Suprapubic skin (tissue), 4 donors: ENCODE measurements around the gene NHEJ1. TPM values are rescaled to one million over a fixed set of nuclear protein-coding genes. Genes with fewer than 3 reads are reported as not detected.
A peak's percentile ranks its signal among the peaks of the same experiment; 100 is the strongest.

Experiments used
- DNase-seq, 2 donors: peaks; one replicate each; pipeline ENCODE4 v3.0.0-alpha.2; 2019; ENCODE audit warnings: low spot score in 2 of 2
- H3K27ac ChIP-seq: fragments of 200-600 bp; sonication (generic); one replicate; pipeline ENCODE4 v1.5.1; 2019
- H3K27me3 ChIP-seq: fragments of 200-600 bp; sonication (generic); one replicate; pipeline ENCODE4 v1.5.1; 2019
- H3K36me3 ChIP-seq: fragments of 200-600 bp; sonication (generic); one replicate; pipeline ENCODE4 v1.5.1; 2019
- H3K4me1 ChIP-seq: fragments of 200-600 bp; sonication (generic); one replicate; pipeline ENCODE4 v1.5.1; 2019
- H3K4me3 ChIP-seq: fragments of 200-600 bp; sonication (generic); one replicate; pipeline ENCODE4 v1.5.1; 2019; ENCODE audit warnings: mild to moderate bottlenecking
- H3K9me3 ChIP-seq: fragments of 200-600 bp; sonication (generic); one replicate; pipeline ENCODE4 v1.5.1; 2019
- EP300 ChIP-seq: sonication (generic); formaldehyde crosslinking; IDR thresholded peaks from one replicate; pipeline ENCODE4 v1.6.1; 2017; ENCODE audit warnings: antibody characterized with exemption
- POLR2A ChIP-seq, 2 donors: fragments of 450-650 bp; IDR thresholded peaks; one replicate each; pipeline ENCODE4 v1.6.1; 2017; ENCODE audit warnings: antibody characterized with exemption in 2 of 2, mild to moderate bottlenecking in 2 of 2, moderate library complexity in 2 of 2
- POLR2AphosphoS5 ChIP-seq, 3 donors: sonication (generic); formaldehyde crosslinking; IDR thresholded peaks; one replicate each; pipeline ENCODE4 v1.6.1; 2017; ENCODE audit warnings: antibody characterized with exemption in 3 of 3
- WGBS: methylation state at CpG from one replicate; pipeline ENCODE4 v1.1.5; 2018; 5-methylcytosine and 5-hydroxymethylcytosine counted together
- total RNA-seq, 4 donors: library from RNA; depleted of rRNA; stranded (reverse); fragments of >200 nt; gene quantifications; one replicate each; pipeline ENCODE4 v1.1.0, GENCODE V29; 2016
- TF ChIP-seq, protein P1 (sequence below), 2 donors: fragments of 200-600 bp in 1 of 2; fragments of 450-650 bp in 1 of 2; sonication (generic) in 1 of 2; IDR thresholded peaks; one replicate each; pipeline ENCODE4 v1.5.1; 2016 to 2019; ENCODE audit warnings: antibody characterized with exemption in 2 of 2, mild to moderate bottlenecking in 1 of 2, moderate library complexity in 1 of 2

Gene NHEJ1
- total RNA-seq, 4 donors from 2014 or later, result 15.7 to 19.2 (median 18.3) TPM

DNA sequence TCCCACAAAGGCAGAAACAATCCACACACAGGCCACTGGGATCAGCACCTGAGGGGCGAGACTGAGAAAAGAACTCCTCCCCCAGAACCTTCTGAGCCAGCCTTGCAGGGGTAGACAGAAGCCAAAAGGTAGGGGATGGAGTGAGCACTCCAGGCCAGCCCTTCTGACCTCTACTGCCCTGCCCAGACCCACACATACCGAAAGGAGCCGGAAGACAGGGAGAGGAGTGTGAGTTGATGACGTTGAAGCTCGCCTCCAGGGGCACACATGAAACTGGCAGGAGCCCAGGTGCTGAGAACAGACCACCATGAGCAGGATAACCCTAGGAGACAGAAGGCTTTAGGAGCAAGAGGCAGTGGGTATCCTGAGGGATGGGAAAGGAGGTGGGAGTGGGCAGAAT is 7.4 kb upstream of the NHEJ1 start:
- no peak overlapping the region for H3K4me3 ChIP-seq
- DNase-seq, result no peak
- H3K27me3 ChIP-seq, result no peaks in the 10 kb centered on the region
- TF ChIP-seq, protein P1, sequence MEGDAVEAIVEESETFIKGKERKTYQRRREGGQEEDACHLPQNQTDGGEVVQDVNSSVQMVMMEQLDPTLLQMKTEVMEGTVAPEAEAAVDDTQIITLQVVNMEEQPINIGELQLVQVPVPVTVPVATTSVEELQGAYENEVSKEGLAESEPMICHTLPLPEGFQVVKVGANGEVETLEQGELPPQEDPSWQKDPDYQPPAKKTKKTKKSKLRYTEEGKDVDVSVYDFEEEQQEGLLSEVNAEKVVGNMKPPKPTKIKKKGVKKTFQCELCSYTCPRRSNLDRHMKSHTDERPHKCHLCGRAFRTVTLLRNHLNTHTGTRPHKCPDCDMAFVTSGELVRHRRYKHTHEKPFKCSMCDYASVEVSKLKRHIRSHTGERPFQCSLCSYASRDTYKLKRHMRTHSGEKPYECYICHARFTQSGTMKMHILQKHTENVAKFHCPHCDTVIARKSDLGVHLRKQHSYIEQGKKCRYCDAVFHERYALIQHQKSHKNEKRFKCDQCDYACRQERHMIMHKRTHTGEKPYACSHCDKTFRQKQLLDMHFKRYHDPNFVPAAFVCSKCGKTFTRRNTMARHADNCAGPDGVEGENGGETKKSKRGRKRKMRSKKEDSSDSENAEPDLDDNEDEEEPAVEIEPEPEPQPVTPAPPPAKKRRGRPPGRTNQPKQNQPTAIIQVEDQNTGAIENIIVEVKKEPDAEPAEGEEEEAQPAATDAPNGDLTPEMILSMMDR (IDR thresholded peaks at IDR 0.05), result no peak
- TF ChIP-seq POLR2A (IDR thresholded peaks at IDR 0.05), result no peak
- no peak for TF ChIP-seq EP300
- no peak for TF ChIP-seq POLR2AphosphoS5 (IDR thresholded peaks at IDR 0.05)
- WGBS, result 72% methylated on average over 5 of the region's 5 CpGs
- H3K9me3 ChIP-seq, result no peaks in the 10 kb centered on the region
- H3K36me3 ChIP-seq, result peaks cover 12% of the 10 kb centered on the region
- no peak overlapping the region for H3K27ac ChIP-seq
- H3K4me1 ChIP-seq, result peaks cover 11% of the 10 kb centered on the region

DNA sequence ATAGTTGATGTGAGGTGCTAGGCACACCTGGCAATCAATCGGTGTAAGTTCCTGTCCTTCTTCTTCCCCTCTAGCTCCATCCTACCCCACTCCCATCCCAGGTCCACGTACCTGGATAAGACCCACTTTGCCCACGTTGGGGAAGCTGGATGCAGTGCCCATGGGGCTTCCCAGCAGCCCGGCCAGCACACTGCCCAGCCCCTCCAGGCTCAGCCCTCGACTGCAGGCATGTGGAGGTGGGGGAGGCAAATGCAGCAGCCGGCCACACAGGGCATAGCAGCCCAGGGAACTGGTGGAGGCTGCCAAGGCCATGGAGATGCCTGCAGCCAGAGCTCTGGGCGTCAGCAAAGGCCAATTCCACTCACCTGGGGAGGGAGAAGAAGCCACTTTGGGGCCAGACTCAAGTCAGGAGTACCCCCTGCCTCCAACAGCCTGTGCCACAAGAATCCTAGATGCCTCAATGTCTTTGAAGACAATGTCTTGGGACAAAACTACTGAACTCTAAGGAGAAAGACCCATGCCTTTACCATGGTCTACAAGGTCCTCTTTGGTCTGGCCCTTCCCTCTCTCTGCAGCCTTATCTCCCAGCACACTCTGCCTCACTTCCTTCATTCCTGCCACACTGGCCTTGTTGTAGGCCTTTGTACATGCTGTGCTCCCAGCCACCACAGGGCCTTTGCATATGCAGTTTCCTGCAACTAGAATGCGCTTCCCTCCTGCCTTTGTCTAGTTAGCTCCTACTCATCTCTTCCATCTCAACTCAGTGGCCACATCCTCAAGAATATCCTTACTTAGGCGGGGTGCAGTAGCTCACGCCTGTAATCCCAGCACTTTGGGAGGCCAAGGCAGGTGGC is 4.7 kb upstream of the NHEJ1 start:
- no peak for DNase-seq
- TF ChIP-seq EP300, result no peak
- no peak for TF ChIP-seq POLR2AphosphoS5 (IDR thresholded peaks at IDR 0.05)
- no peak for TF ChIP-seq POLR2A (IDR thresholded peaks at IDR 0.05)
- TF ChIP-seq, protein P1 (IDR thresholded peaks at IDR 0.05), result no peak
- WGBS, result 88% methylated on average over 9 of the region's 10 CpGs

DNA sequence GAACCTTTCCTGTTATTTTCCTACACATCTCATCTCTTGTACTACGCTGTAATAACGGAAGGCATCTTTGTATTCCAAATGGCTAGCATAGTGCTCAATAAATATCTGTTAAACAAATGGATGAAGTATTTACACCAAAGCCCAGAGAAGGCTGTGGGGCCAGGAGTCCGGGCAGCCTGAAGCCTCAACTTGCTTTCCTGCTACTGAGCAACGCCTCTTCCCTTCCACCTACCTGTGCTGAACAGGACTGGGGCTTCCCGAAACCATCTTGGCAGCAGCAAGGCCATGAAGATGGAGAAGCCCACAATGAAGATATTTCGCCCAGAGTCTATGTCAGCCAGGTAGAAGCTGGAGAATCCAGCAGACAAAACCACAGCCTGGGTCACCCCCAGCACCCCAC is 2.5 kb upstream of the NHEJ1 start:
- Histone ChIP-seq H3K4me3 (no peak overlapping the region), H3K36me3 (no peaks in the 10 kb centered on the region), H3K27me3 (no peaks in the 10 kb centered on the region), H3K9me3 (no peaks in the 10 kb centered on the region), H3K4me1 (peaks cover 10% of the 10 kb centered on the region), H3K27ac (no peak overlapping the region)
- no peak for DNase-seq
- WGBS, result 97% methylated on average over 6 of the region's 6 CpGs
- TF ChIP-seq, protein P1 (IDR thresholded peaks at IDR 0.05), result no peak
- TF ChIP-seq EP300, result no peak

More for the DNA sequence above, 4.7 kb upstream of the NHEJ1 start:
- Histone ChIP-seq H3K4me1 (peaks cover 4% of the 10 kb centered on the region), H3K27me3 (no peaks in the 10 kb centered on the region), H3K36me3 (no peaks in the 10 kb centered on the region), H3K9me3 (no peaks in the 10 kb centered on the region), H3K4me3 (no peak overlapping the region), H3K27ac (no peak overlapping the region)

DNA sequence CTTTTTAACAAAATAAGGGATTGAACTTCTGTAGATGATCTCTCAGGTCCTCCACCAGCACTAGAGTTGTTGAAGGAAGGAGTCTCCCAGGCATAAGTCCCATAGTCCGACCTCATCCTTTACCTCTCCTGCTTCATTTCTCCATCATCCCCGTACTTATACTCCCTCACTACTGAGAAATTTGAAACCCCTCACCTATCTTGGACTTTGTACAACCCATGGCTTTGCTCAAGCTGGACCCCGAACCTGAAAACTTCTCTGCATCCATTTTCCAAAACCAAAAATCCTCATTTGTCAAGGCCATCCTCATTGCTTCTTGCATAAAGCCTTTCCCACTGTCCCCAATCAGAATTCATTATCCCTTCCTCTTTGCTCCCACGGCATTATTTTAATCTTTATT is 482 bp upstream of the NHEJ1 start:
- H3K27ac ChIP-seq, result no peak overlapping the region
- WGBS, result 77% methylated on average over 4 of the region's 4 CpGs
- peaks cover 10% of the 10 kb centered on the region for H3K4me1 ChIP-seq
- TF ChIP-seq POLR2AphosphoS5 (IDR thresholded peaks at IDR 0.05) (no peak), POLR2A (IDR thresholded peaks at IDR 0.05) (no peak), EP300 (no peak)
- TF ChIP-seq, protein P1 (IDR thresholded peaks at IDR 0.05), result no peak
- H3K9me3 ChIP-seq, result no peaks in the 10 kb centered on the region
- peak overlapping the region; percentile 68 for H3K4me3 ChIP-seq
- peaks cover 13% of the 10 kb centered on the region for H3K36me3 ChIP-seq
- H3K27me3 ChIP-seq, result no peaks in the 10 kb centered on the region
- DNase-seq, result no peak

DNA sequence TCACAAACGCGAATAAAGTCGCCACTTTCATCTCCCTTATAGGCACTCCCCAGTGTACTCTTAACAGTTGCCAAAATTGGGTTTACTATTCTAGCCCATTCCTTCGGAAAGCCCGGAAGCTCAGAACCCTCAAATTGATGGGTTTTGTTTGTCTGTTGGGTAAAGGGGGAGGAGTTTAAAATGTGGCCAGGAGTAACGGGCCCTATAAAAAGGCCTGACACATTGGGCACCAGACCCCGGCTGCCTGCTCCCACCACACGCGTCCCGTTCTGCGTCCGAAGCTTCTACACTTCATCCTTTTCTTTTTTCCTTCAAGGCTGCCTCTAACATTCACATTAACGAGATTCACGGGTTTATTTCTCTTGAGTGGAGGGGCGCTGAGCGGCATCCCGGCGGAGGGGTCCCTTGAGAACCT is 837 bp downstream of the NHEJ1 start:
- peaks cover 10% of the 10 kb centered on the region for H3K4me1 ChIP-seq
- H3K9me3 ChIP-seq, result no peaks in the 10 kb centered on the region
- peak overlapping the region; percentile 68 for H3K4me3 ChIP-seq
- 11% methylated on average over 18 of the region's 18 CpGs for WGBS
- peak overlapping the region; percentile 88 for H3K27ac ChIP-seq
- no peaks in the 10 kb centered on the region for H3K27me3 ChIP-seq
- DNase-seq, result no peak
- H3K36me3 ChIP-seq, result peaks cover 17% of the 10 kb centered on the region
- TF ChIP-seq, protein P1 (IDR thresholded peaks at IDR 0.05), result no peak
- TF ChIP-seq EP300 (no peak), POLR2A (IDR thresholded peaks at IDR 0.05) (no peak), POLR2AphosphoS5 (IDR thresholded peaks at IDR 0.05) (no peak)
